ENCODE measurements around the gene SMIM17. TPM values are rescaled to one million over a fixed set of nuclear protein-coding genes. Genes with fewer than 3 reads are reported as not detected.

SMIM17 gene
- total RNA-seq, 1 experiment from 2014 or later = 0.28 TPM

- Histone ChIP-seq H3K79me1 (ENCODE audit: insufficient read depth, low read depth, low read length, poor library complexity, severe bottlenecking) (no peaks in the 10 kb centered on the region), H3K4ac (ENCODE audit: low read depth, low read length) (no peak overlapping the region), H3K4me2 (ENCODE audit: insufficient read depth, insufficient read length, low read length) (no peak overlapping the region), H4K91ac (ENCODE audit: insufficient read length, low read depth, low read length) (no peak overlapping the region), H2BK120ac (ENCODE audit: low read depth, low read length, poor library complexity, severe bottlenecking) (no peak overlapping the region), H3K56ac (ENCODE audit: insufficient read length, low read depth, low read length) (no peak overlapping the region), H3K9me3 (ENCODE audit: control insufficient read depth, low read depth, low read length) (peaks cover 54% of the 10 kb centered on the region), H4K5ac (ENCODE audit: insufficient read length, low read depth, low read length) (no peak overlapping the region), H2BK15ac (ENCODE audit: low read depth, low read length) (no peak overlapping the region), H2BK5ac (ENCODE audit: insufficient read length, low read length) (no peak overlapping the region), H2BK20ac (ENCODE audit: low read depth, low read length, poor library complexity, severe bottlenecking) (no peak overlapping the region), H3K23ac (ENCODE audit: insufficient read length, low read depth, low read length) (no peak overlapping the region), H3K23me2 (ENCODE audit: insufficient read length, low read depth, low read length, poor library complexity, severe bottlenecking) (no peaks in the 10 kb centered on the region), H4K8ac (replicated peaks; ENCODE audit: insufficient read length, low read depth, low read length) (no peak overlapping the region), H2AFZ (ENCODE audit: low read length) (no peak overlapping the region), H3K14ac (ENCODE audit: insufficient read depth, low read length) (no peak overlapping the region), H3K9ac (ENCODE audit: extremely low read depth, insufficient read length, low read length) (no peak overlapping the region), H2BK12ac (ENCODE audit: insufficient read length, low read depth, low read length) (no peak overlapping the region), H3K79me2 (ENCODE audit: insufficient read depth, low read length) (no peaks in the 10 kb centered on the region), H3K27ac (ENCODE audit: insufficient read length, low read depth, low read length) (no peak overlapping the region), H3K27me3 (ENCODE audit: insufficient read depth, low read length) (no peaks in the 10 kb centered on the region), H3T11ph (ENCODE audit: low read length) (no peak overlapping the region), H2AK5ac (ENCODE audit: insufficient read length, low read length) (no peak overlapping the region), H3K18ac (ENCODE audit: insufficient read length, low read depth, low read length) (no peak overlapping the region), H3K4me1 (ENCODE audit: insufficient read depth, low read length) (no peaks in the 10 kb centered on the region), H4K20me1 (ENCODE audit: control insufficient read depth, insufficient read depth, insufficient read length) (no peaks in the 10 kb centered on the region)
- no peaks in the 10 kb centered on the region for H3K4me1 Mint-ChIP-seq
- H3K4me3 Mint-ChIP-seq = no peak overlapping the region
- H3K27me3 Mint-ChIP-seq (ENCODE audit: low read depth) = peaks cover 2% of the 10 kb centered on the region; the same call in 1 of the 2 replicates
- TF ChIP-seq, protein P1, sequence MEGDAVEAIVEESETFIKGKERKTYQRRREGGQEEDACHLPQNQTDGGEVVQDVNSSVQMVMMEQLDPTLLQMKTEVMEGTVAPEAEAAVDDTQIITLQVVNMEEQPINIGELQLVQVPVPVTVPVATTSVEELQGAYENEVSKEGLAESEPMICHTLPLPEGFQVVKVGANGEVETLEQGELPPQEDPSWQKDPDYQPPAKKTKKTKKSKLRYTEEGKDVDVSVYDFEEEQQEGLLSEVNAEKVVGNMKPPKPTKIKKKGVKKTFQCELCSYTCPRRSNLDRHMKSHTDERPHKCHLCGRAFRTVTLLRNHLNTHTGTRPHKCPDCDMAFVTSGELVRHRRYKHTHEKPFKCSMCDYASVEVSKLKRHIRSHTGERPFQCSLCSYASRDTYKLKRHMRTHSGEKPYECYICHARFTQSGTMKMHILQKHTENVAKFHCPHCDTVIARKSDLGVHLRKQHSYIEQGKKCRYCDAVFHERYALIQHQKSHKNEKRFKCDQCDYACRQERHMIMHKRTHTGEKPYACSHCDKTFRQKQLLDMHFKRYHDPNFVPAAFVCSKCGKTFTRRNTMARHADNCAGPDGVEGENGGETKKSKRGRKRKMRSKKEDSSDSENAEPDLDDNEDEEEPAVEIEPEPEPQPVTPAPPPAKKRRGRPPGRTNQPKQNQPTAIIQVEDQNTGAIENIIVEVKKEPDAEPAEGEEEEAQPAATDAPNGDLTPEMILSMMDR (conservative IDR thresholded peaks at IDR 0.05) = no peak
- DNase-seq = no peak
- peaks cover 18 to 32% (median 20%) of the 10 kb centered on the region in 3 experiments for H3K36me3 Mint-ChIP-seq (ENCODE audit: insufficient read depth in 1 of 3, low read depth in 3 of 3)
- peaks cover 90 to 91% of the 10 kb centered on the region in 2 experiments for H3K9me3 Mint-ChIP-seq
- no CpG with 5 or more reads among the region's 1 CpG for WGBS (ENCODE audit: extremely low coverage, insufficient read length, low lambda C conversion rate)
- H3K27ac Mint-ChIP-seq = no peak overlapping the region
These were observed 63.0 kb downstream of the SMIM17 start for GRCh38 chr19:56705939-56706338.

Other genes starting within 250 kb of the SMIM17 start
- 4.4 and 5.5 TPM in 2 replicates for gene ZNF582, start 249.6 kb upstream of the SMIM17 start, total RNA-seq (2021)
- gene ZNF583, start 238.8 kb upstream of the SMIM17 start, total RNA-seq (2021) = 2.2 and 3.3 TPM in 2 replicates
- not detected in 2 replicates for gene ZNF667, start 165.8 kb upstream of the SMIM17 start, total RNA-seq (2021)
- not detected in 2 replicates for gene ZNF471, start 135.3 kb upstream of the SMIM17 start, total RNA-seq (2021)
- 3.2 and 3.8 TPM in 2 replicates for gene ZFP28, start 104.2 kb upstream of the SMIM17 start, total RNA-seq (2021)
- gene ZNF470, start 75.7 kb upstream of the SMIM17 start, total RNA-seq (2021) = 6.9 and 7.1 TPM in 2 replicates
- 7.2 TPM in 2 replicates for gene ZNF71, start 47.9 kb upstream of the SMIM17 start, total RNA-seq (2021)
- gene ZNF835, start 28.6 kb downstream of the SMIM17 start, total RNA-seq (2021) = 0.07 and 0.18 TPM in 2 replicates
- gene PEG3, start 197.6 kb downstream of the SMIM17 start, total RNA-seq (2021) = not detected in 2 replicates
- gene ZIM2, start 197.6 kb downstream of the SMIM17 start, total RNA-seq (2021) = not detected in 2 replicates